A673 (cell line): ENCODE results near the gene NRTN. TPM values are rescaled to one million over a fixed set of nuclear protein-coding genes. Genes with fewer than 3 reads are reported as not detected.

Experiments used
- BruUV-seq: library from RNA; stranded (reverse); fragments of 400-500 nt; replicated peaks from 2 replicates; lab custom pipeline; 2021; lab: Mats Ljungman, UMichigan
- CTCF ChIA-PET: fragments of 300-600 bp; sonication (Branson Sonifier 250); formaldehyde crosslinking; loops from one replicate; lab custom pipeline; 2022; ENCODE audit warnings: antibody characterized with exemption; lab: Charles Lee
- POLR2A ChIA-PET: fragments of 300-600 bp; sonication (Branson Sonifier 250); formaldehyde crosslinking; loops from one replicate; lab custom pipeline; 2022; ENCODE audit warnings: antibody characterized with exemption; ENCODE audit not compliant: low non-redundant PET; lab: Charles Lee
- DNase-seq: peaks from one replicate; pipeline ENCODE4 v3.0.0-alpha.2; 2015; ENCODE audit warnings: low spot score
- H3K27ac ChIP-seq: fragments of 200-600 bp; sonication (generic); 2 replicates; pipeline ENCODE4 v1.5.1; 2016; ENCODE audit warnings: mixed run types, low read depth, mild to moderate bottlenecking, mixed read lengths, antibody characterized with exemption, low read length; ENCODE audit not compliant: poor library complexity, severe bottlenecking
- H3K27me3 ChIP-seq: fragments of 200-600 bp; sonication (generic); replicated peaks from 2 replicates; pipeline ENCODE4 v1.6.1; 2017; ENCODE audit warnings: mixed run types, low read depth, mild to moderate bottlenecking, mixed read lengths, antibody characterized with exemption, low read length; ENCODE audit not compliant: insufficient read depth, poor library complexity
- H3K36me3 ChIP-seq: fragments of 200-600 bp; sonication (generic); 2 replicates; pipeline ENCODE4 v1.6.1; 2016; ENCODE audit warnings: mixed run types, mild to moderate bottlenecking, mixed read lengths, antibody characterized with exemption, low read length; ENCODE audit not compliant: insufficient read depth, poor library complexity, severe bottlenecking
- H3K4me1 ChIP-seq: fragments of 200-600 bp; sonication (generic); 2 replicates; pipeline ENCODE4 v1.6.1; 2017; ENCODE audit warnings: mixed run types, mild to moderate bottlenecking, mixed read lengths, antibody characterized with exemption, low read length; ENCODE audit not compliant: insufficient read depth, poor library complexity, severe bottlenecking
- H3K4me3 ChIP-seq: fragments of 200-600 bp; sonication (generic); 2 replicates; pipeline ENCODE4 v1.5.1; 2016; ENCODE audit warnings: low read depth, mixed run types, mild to moderate bottlenecking, mixed read lengths, low read length; ENCODE audit not compliant: poor library complexity, severe bottlenecking
- H3K9me3 ChIP-seq: fragments of 200-600 bp; sonication (generic); 2 replicates; pipeline ENCODE4 v1.6.1; 2016; ENCODE audit warnings: mixed run types, low read depth, mild to moderate bottlenecking, mixed read lengths, antibody characterized with exemption, low read length; ENCODE audit not compliant: poor library complexity, severe bottlenecking
- EZH2 ChIP-seq: fragments of 200-600 bp; sonication (generic); IDR thresholded peaks from 2 replicates; pipeline ENCODE4 v1.6.1; 2017; ENCODE audit warnings: borderline replicate concordance, low read depth, mild to moderate bottlenecking, mixed read lengths, antibody characterized with exemption, low read length; ENCODE audit not compliant: poor library complexity, severe bottlenecking
- intact Hi-C: fragments of 100-400 bp; cut with micrococcal nuclease; formaldehyde crosslinking; loops from one replicate; pipeline ENCODE4 v1.10.0; 2022; ENCODE audit not compliant: unreplicated experiment
- total RNA-seq: library from RNA; stranded (reverse); gene quantifications from 2 replicates; pipeline ENCODE4 v1.2.3, GENCODE V29; 2021
- TF ChIP-seq, protein P1 (sequence below): fragments of 300-800, 200-600 bp; sonication (generic); conservative IDR thresholded peaks from 2 replicates; pipeline ENCODE4 v1.5.1; 2017; ENCODE audit warnings: low read depth, mild to moderate bottlenecking, antibody characterized with exemption, low read length, moderate library complexity, mixed read lengths

NRTN gene
- total RNA-seq, 1 experiment from 2014 or later: 1.6 TPM

DNA sequence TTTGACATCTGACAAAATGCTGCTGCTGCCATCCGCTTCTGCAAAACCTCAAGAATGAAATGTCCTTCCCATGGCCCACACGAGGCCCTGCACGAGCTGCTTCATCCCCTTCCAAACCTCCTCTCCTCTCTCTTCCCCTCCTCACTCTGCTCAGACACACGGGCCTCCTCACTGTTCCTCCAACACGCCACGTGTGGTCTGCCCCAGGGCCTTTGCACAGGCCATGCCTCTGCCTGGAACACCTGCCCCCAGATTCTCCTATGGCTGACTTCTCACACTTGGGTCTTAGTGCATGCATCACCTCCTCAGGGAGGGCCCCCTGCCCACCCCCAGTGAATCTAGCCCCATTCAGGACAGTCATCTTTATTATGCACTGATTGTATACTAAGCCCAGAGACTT, 15.9 kb downstream of the NRTN start:
- no peak for DNase-seq
- TF ChIP-seq, protein P1, sequence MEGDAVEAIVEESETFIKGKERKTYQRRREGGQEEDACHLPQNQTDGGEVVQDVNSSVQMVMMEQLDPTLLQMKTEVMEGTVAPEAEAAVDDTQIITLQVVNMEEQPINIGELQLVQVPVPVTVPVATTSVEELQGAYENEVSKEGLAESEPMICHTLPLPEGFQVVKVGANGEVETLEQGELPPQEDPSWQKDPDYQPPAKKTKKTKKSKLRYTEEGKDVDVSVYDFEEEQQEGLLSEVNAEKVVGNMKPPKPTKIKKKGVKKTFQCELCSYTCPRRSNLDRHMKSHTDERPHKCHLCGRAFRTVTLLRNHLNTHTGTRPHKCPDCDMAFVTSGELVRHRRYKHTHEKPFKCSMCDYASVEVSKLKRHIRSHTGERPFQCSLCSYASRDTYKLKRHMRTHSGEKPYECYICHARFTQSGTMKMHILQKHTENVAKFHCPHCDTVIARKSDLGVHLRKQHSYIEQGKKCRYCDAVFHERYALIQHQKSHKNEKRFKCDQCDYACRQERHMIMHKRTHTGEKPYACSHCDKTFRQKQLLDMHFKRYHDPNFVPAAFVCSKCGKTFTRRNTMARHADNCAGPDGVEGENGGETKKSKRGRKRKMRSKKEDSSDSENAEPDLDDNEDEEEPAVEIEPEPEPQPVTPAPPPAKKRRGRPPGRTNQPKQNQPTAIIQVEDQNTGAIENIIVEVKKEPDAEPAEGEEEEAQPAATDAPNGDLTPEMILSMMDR: no peak
- no peak for TF ChIP-seq EZH2
- Histone ChIP-seq H3K27ac (no peak overlapping the region), H3K4me1 (no peaks in the 10 kb centered on the region), H3K27me3 (no peaks in the 10 kb centered on the region), H3K36me3 (no peaks in the 10 kb centered on the region), H3K4me3 (no peak overlapping the region), H3K9me3 (no peaks in the 10 kb centered on the region)
- POLR2A ChIA-PET: no interaction called here
- BruUV-seq: no TSS peak
- CTCF ChIA-PET: interaction anchor here (0.7 kb wide), 1 partner anchor 201 kb away, joined by 6 read pairs; no protein-coding TSS in a partner anchor
- intact Hi-C loops: no loop called here

DNA sequence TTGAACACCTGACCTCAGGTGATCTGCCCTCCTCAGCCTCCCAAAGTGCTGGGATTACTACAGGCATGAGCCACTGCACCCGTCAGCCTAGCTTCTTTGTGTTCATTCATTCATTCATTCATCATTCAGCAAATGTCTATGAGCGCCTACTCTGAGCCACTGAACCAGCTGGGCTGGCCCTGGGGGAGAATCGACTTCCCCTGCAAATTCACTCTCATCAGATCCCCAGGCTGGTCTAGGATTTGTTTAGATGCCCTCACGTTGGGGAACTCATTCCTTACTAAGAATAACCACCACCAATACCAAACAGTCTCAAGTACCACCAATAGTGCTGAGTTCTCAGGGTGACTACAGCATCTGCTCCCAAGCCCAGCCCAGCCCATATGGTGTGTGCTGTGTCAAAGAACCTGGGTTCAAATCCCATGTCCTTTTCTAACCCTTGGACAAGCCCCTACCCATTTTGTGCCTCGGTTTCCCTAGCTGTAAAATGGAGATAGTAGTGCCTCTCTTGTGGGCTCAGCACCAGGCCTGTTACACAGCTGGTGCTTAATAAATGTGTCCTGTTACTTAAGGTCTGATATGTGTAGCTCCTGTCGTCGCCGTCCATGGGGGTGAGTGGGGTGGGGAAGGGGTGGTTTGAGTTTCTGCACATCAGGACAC, 16.8 kb downstream of the NRTN start:
- intact Hi-C loops: no loop called here
- H3K27ac ChIP-seq: no peak overlapping the region
- H3K27me3 ChIP-seq: no peaks in the 10 kb centered on the region
- no peak for DNase-seq
- BruUV-seq: no TSS peak
- ChIA-PET POLR2A (interaction anchor here (0.6 kb wide), 1 partner anchor 212 kb away, joined by 7 read pairs; no protein-coding TSS in a partner anchor), CTCF (interaction anchor here (0.7 to 1.1 kb wide), 2 partner anchors 18 to 104 kb away, joined by 3 read pairs; no protein-coding TSS in a partner anchor)
- no peak for TF ChIP-seq EZH2
- TF ChIP-seq, protein P1: no peak
- no peak overlapping the region for H3K4me3 ChIP-seq
- no peaks in the 10 kb centered on the region for H3K36me3 ChIP-seq
- H3K9me3 ChIP-seq: no peaks in the 10 kb centered on the region
- peaks cover 5% of the 10 kb centered on the region for H3K4me1 ChIP-seq

DNA sequence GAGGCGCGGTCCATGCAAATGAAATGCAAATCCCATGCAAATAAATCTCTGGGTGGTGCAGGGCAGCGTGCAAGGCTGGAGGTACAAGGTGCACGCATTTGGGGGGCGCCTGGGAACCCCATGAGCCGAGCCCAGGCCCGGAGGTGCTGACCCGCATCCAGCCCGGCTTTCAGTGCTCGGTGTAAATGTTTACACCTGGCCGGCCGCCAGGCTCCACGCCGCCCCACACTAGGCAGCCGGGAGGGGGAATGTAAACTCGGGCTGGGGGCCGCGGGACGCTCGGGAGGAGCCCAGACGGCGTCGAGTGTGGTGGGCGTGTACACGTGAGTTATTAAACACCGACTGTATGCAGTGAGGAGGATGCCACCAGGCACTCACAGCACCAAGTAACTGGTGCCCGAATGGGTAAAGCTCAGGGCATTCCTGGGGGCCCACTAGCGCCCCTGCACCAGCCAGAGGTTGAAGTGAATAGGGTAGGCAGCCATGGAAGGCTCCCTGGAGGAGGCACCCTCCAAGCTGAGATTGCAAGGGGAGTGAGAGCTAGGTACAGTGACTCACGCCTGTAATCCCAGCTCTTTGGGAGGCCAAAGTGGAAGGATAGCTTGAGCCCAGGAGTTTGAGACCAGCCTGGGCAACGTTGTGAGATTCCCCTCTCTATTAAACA, 17.4 kb downstream of the NRTN start:
- Histone ChIP-seq H3K9me3 (no peaks in the 10 kb centered on the region), H3K36me3 (no peaks in the 10 kb centered on the region), H3K27me3 (no peaks in the 10 kb centered on the region), H3K4me1 (peaks cover 12% of the 10 kb centered on the region), H3K27ac (no peak overlapping the region), H3K4me3 (no peak overlapping the region)
- TF ChIP-seq, protein P1: no peak
- TF ChIP-seq EZH2: no peak
- no TSS peak for BruUV-seq
- ChIA-PET POLR2A (interaction anchor here (0.6 kb wide), 1 partner anchor 213 kb away, joined by 7 read pairs; no protein-coding TSS in a partner anchor), CTCF (interaction anchor here (1.1 kb wide), 1 partner anchor 18 kb away, joined by 3 read pairs; no protein-coding TSS in a partner anchor)
- no peak for DNase-seq
- intact Hi-C loops: no loop called here
